ENCODE results near the gene AEBP2. TPM values are rescaled to one million over a fixed set of nuclear protein-coding genes. Genes with fewer than 3 reads are reported as not detected.

Gene AEBP2
- total and polyA plus RNA-seq, 12 donors = 15.7 to 83.1 (median 43.1) TPM

GRCh38 chr12:19415563-19415962, 23.7 kb upstream of the AEBP2 start:
- Histone ChIP-seq H3K9me3 (replicated peaks in 1 of 3) (no peaks in the 10 kb centered on the region), H3K4me1 (replicated peaks in 1 of 2) (no peaks in the 10 kb centered on the region), H3K36me3 (replicated peaks in 1 of 2) (no peaks in the 10 kb centered on the region), H3K4me3 (no peak overlapping the region), H3K27ac (no peak overlapping the region), H3K27me3 (no peaks in the 10 kb centered on the region)
- DNase-seq = no peak
- intact Hi-C loops (cut with DNase I) = no loop called here
- TF ChIP-seq, protein P1, sequence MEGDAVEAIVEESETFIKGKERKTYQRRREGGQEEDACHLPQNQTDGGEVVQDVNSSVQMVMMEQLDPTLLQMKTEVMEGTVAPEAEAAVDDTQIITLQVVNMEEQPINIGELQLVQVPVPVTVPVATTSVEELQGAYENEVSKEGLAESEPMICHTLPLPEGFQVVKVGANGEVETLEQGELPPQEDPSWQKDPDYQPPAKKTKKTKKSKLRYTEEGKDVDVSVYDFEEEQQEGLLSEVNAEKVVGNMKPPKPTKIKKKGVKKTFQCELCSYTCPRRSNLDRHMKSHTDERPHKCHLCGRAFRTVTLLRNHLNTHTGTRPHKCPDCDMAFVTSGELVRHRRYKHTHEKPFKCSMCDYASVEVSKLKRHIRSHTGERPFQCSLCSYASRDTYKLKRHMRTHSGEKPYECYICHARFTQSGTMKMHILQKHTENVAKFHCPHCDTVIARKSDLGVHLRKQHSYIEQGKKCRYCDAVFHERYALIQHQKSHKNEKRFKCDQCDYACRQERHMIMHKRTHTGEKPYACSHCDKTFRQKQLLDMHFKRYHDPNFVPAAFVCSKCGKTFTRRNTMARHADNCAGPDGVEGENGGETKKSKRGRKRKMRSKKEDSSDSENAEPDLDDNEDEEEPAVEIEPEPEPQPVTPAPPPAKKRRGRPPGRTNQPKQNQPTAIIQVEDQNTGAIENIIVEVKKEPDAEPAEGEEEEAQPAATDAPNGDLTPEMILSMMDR (IDR thresholded peaks at IDR 0.05) = no peak
- TF ChIP-seq POLR2A (IDR thresholded peaks at IDR 0.05) = no peak

DNA sequence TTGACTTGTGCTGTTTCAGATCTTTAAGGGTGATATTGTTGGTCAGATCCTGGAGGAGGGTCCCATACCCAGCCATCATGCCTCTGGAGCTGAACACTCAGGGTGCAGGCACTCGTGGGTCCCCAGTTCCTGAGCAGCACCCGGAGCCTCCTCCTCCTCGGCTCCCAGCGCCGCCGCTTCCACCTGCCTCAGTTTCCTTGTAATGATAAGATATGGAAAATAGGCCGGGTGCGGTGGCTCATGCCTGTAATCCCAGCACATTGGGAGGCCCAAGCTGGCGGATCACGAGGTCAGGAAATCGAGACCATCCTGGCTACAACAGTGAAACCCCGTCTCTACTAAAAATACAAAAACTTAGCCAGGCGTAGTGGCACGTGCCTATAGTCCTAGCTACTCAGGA, 20.2 kb upstream of the AEBP2 start:
- DNase-seq = peak in 1 of 7 donors; percentile 21
- Histone ChIP-seq H3K4me3 (no peak overlapping the region), H3K4me1 (replicated peaks in 1 of 2) (no peaks in the 10 kb centered on the region), H3K9me3 (replicated peaks in 1 of 3) (no peaks in the 10 kb centered on the region), H3K27ac (no peak overlapping the region), H3K36me3 (replicated peaks in 1 of 2) (no peaks in the 10 kb centered on the region), H3K27me3 (no peaks in the 10 kb centered on the region)
- TF ChIP-seq, protein P1 (IDR thresholded peaks at IDR 0.05) = no peak
- no peak for TF ChIP-seq POLR2A (IDR thresholded peaks at IDR 0.05)
- intact Hi-C loops (cut with DNase I) = no loop called here
- 91 to 97% (median 95%) methylated on average over 14 of the region's 14 CpGs for WGBS, 4 donors

GRCh38 chr12:19421503-19422282, 17.6 kb upstream of the AEBP2 start:
- DNase-seq = peak in 2 of 7 donors; percentile 7 to 17
- Histone ChIP-seq H3K27ac (no peak overlapping the region), H3K36me3 (replicated peaks in 1 of 2) (no peaks in the 10 kb centered on the region), H3K4me3 (no peak overlapping the region), H3K9me3 (replicated peaks in 1 of 3) (no peaks in the 10 kb centered on the region), H3K27me3 (no peaks in the 10 kb centered on the region), H3K4me1 (replicated peaks in 1 of 2) (no peaks in the 10 kb centered on the region)
- intact Hi-C loops (cut with DNase I) = no loop called here
- no peak for TF ChIP-seq POLR2A (IDR thresholded peaks at IDR 0.05)
- TF ChIP-seq, protein P1 (IDR thresholded peaks at IDR 0.05) = no peak
- WGBS, 4 donors = 77 to 88% (median 84%) methylated on average over 6 of the region's 6 CpGs

- H3K27me3 ChIP-seq = no peaks in the 10 kb centered on the region
- H3K4me1 ChIP-seq (replicated peaks in 1 of 2) = no peaks in the 10 kb centered on the region
- H3K36me3 ChIP-seq (replicated peaks in 1 of 2) = no peaks in the 10 kb centered on the region
- peak in 2 of 7 donors; percentile 0 to 6 for DNase-seq
- H3K27ac ChIP-seq = no peak overlapping the region
- 93 to 96% (median 94%) methylated on average over 12 of the region's 12 CpGs for WGBS, 4 donors
- no peak overlapping the region for H3K4me3 ChIP-seq
- intact Hi-C loops (cut with DNase I) = no loop called here
- no peaks in the 10 kb centered on the region for H3K9me3 ChIP-seq (replicated peaks in 1 of 3)
- TF ChIP-seq POLR2A (IDR thresholded peaks at IDR 0.05) = no peak
- TF ChIP-seq, protein P1 (IDR thresholded peaks at IDR 0.05) = no peak
These were observed 15.9 kb upstream of the AEBP2 start for GRCh38 chr12:19423166-19423930.

Data from adrenal gland (tissue), 12 donors.